Skeletal muscle satellite cell (primary cell): Measurements from ENCODE around the gene SLC41A3.
A peak's percentile ranks its signal among the peaks of the same experiment; 100 is the strongest.
"Not testable (repeated sequence)": the region's sequence is repeated elsewhere in the genome, so short reads cannot be mapped to it uniquely, and the experiment has no call there.

Source experiments
- H3K27me3 ChIP-seq: 2 replicates; pipeline ENCODE4 v1.7.0; 2013; ENCODE audit warnings: low read length; ENCODE audit not compliant: control insufficient read depth, insufficient read depth
- H3K36me3 ChIP-seq: 2 replicates; pipeline ENCODE4 v1.7.0; 2013; ENCODE audit warnings: mild to moderate bottlenecking, control low read depth, low read length; ENCODE audit not compliant: insufficient read depth
- H3K4me1 ChIP-seq: 2 replicates; pipeline ENCODE4 v1.7.0; 2013; ENCODE audit warnings: low read length; ENCODE audit not compliant: control insufficient read depth, insufficient read depth
- H3K4me2 ChIP-seq: 2 replicates; pipeline ENCODE4 v1.7.0; 2013; ENCODE audit warnings: mild to moderate bottlenecking, low read length
- H3K4me3 ChIP-seq: 2 replicates; pipeline ENCODE4 v1.7.0; 2013; ENCODE audit warnings: low read length
- H3K9ac ChIP-seq: 2 replicates; pipeline ENCODE4 v1.7.0; 2013; ENCODE audit warnings: mild to moderate bottlenecking, low read depth, low read length, moderate library complexity
- H3K9me3 ChIP-seq: replicated peaks from 2 replicates; pipeline ENCODE4 v1.7.0; 2013; ENCODE audit warnings: mild to moderate bottlenecking, control low read depth, low read length

SLC41A3 gene

GRCh38 chr3:126002189-126002588 lies 81.7 kb downstream of the SLC41A3 start:
- Histone ChIP-seq H3K9me3 (no peaks in the 10 kb centered on the region), H3K4me2 (no peak overlapping the region), H3K36me3 (peaks cover 8% of the 10 kb centered on the region), H3K4me1 (peaks cover 16% of the 10 kb centered on the region), H3K4me3 (no peak overlapping the region), H3K9ac (no peak overlapping the region), H3K27me3 (no peaks in the 10 kb centered on the region)

GRCh38 chr3:125996751-125997150 lies 87.2 kb downstream of the SLC41A3 start:
- H3K36me3 ChIP-seq, H3K27me3 ChIP-seq: not testable (repeated sequence)

GRCh38 chr3:125990253-125990970 lies 93.5 kb downstream of the SLC41A3 start:
- Histone ChIP-seq H3K36me3 (no peaks in the 10 kb centered on the region), H3K27me3 (peaks cover 10% of the 10 kb centered on the region), H3K4me3 (peak overlapping the region; percentile 77), H3K9ac (peak overlapping the region; percentile 88), H3K4me1 (no peaks in the 10 kb centered on the region), H3K4me2 (peak overlapping the region; percentile 86), H3K9me3 (no peaks in the 10 kb centered on the region)

More at GRCh38 chr3:125996751-125997150, 87.2 kb downstream of the SLC41A3 start:
- H3K4me2 ChIP-seq, H3K4me1 ChIP-seq, H3K4me3 ChIP-seq, H3K9me3 ChIP-seq, H3K9ac ChIP-seq: not testable (repeated sequence)

GRCh38 chr3:125984951-125985350 lies 99.0 kb downstream of the SLC41A3 start:
- H3K36me3 ChIP-seq, H3K4me3 ChIP-seq, H3K4me2 ChIP-seq, H3K9ac ChIP-seq, H3K9me3 ChIP-seq, H3K4me1 ChIP-seq: not testable (repeated sequence)
- peaks cover 10% of the 10 kb centered on the region for H3K27me3 ChIP-seq

GRCh38 chr3:125977104-125977503 lies 106.8 kb downstream of the SLC41A3 start:
- H3K4me1 ChIP-seq, H3K36me3 ChIP-seq, H3K9me3 ChIP-seq, H3K4me3 ChIP-seq, H3K9ac ChIP-seq, H3K4me2 ChIP-seq, H3K27me3 ChIP-seq: not testable (repeated sequence)

- H3K4me1 ChIP-seq, result peaks cover 12% of the 10 kb centered on the region
- H3K4me3 ChIP-seq, H3K9me3 ChIP-seq, H3K36me3 ChIP-seq, H3K9ac ChIP-seq, H3K4me2 ChIP-seq: not testable (repeated sequence)
- H3K27me3 ChIP-seq, result peaks cover 15% of the 10 kb centered on the region
Observed at GRCh38 chr3:125976003-125976390, 107.9 kb downstream of the SLC41A3 start.

- peaks cover 18% of the 10 kb centered on the region for H3K27me3 ChIP-seq
- H3K36me3 ChIP-seq, H3K9ac ChIP-seq, H3K4me2 ChIP-seq, H3K9me3 ChIP-seq, H3K4me3 ChIP-seq: not testable (repeated sequence)
- peaks cover 12% of the 10 kb centered on the region for H3K4me1 ChIP-seq
Observed at GRCh38 chr3:125975245-125976002, 108.5 kb downstream of the SLC41A3 start.

GRCh38 chr3:125971997-125972944 lies 111.7 kb downstream of the SLC41A3 start:
- peak overlapping the region; percentile 50 for H3K9ac ChIP-seq
- H3K4me1 ChIP-seq, H3K36me3 ChIP-seq, H3K9me3 ChIP-seq: not testable (repeated sequence)
- peak overlapping the region; percentile 93 for H3K4me2 ChIP-seq
- H3K27me3 ChIP-seq, result peaks cover 33% of the 10 kb centered on the region
- H3K4me3 ChIP-seq, result peak overlapping the region; percentile 65

- peaks cover 58% of the 10 kb centered on the region for H3K27me3 ChIP-seq
- H3K9ac ChIP-seq, H3K36me3 ChIP-seq, H3K4me3 ChIP-seq, H3K4me2 ChIP-seq, H3K9me3 ChIP-seq, H3K4me1 ChIP-seq: not testable (repeated sequence)
Observed at GRCh38 chr3:125968701-125969592, 115.0 kb downstream of the SLC41A3 start, which contains the start of gene ROPN1B. ROPN1B (plus strand) TSS chr3:125969178; CDS start chr3:125972055, 2,877 bp downstream.

- not testable (repeated sequence) for H3K36me3 ChIP-seq, H3K4me1 ChIP-seq, H3K4me2 ChIP-seq, H3K4me3 ChIP-seq, H3K9ac ChIP-seq, H3K9me3 ChIP-seq
- H3K27me3 ChIP-seq, result peaks cover 61% of the 10 kb centered on the region
Observed at GRCh38 chr3:125968121-125968520, 115.8 kb downstream of the SLC41A3 start.
